NCI-H128 (cell line): ENCODE data around the gene GCH1.
"Not testable (repeated sequence)": the region's sequence is repeated elsewhere in the genome, so short reads cannot be mapped to it uniquely, and the experiment has no call there.

Experiments used
- DNase-seq: peaks from one replicate; lab custom pipeline; 2025; ENCODE audit not compliant: unreplicated experiment; lab: John Stamatoyannopoulos, UW

The GCH1 gene

DNA sequence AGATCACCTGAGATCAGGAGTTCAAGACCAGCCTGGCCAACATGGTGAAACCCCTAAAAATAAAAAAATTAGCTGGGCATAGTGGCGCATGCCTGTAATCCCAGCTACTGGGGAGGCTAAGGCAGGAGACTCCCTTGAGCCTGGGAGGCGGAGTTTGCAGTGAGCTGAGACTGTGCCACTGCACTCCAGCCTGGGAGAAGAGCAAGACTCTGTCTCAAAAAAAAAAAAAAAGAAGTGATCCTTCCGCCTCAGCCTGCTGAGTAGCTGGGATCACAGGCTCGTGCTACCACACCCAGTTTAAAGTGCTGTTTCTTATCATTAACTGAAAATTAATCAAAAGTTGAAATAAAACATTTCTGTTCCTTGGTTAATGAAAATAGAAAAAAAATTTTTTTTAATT lies 6.3 kb upstream of the GCH1 start:
- not testable (repeated sequence) for DNase-seq

DNA sequence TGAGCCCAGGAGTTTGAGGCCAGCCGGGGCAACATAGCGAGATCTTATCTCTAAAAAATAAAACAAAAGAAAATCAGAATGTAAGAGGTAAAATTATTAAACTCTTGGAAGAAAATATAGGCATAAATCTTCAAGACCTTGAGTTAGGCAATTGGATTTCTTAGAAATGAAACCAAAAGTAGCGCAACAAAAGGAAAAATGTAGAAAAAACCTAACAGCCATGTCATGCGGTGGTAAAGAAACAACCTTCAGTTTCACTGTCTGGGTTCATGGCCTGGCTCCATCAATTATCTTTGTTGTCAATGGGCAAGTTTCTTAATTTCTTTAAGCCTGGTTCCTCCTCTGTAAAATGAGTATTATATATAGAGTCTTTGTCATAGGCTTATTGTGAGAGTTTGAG lies 5.6 kb upstream of the GCH1 start:
- no peak for DNase-seq

DNA sequence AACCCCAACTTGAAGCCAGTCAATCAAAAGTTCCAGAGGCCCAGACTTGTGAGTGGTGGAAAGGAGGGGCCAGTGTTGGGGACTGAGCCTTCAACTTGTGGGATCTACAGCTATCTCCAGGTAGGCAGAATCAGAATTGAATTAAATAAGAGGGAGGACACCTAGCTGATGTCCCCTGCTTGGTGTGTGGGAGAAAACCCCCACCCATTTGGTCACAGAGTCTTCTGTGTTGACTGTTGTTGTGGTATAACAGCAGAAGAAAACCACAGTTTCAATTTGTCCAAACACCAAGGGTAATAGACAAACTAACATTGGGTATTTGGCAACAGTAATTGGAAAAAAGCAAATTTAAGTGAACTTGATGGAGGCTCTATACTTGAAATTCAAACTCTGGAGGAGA lies 3.4 kb upstream of the GCH1 start:
- no peak for DNase-seq

DNA sequence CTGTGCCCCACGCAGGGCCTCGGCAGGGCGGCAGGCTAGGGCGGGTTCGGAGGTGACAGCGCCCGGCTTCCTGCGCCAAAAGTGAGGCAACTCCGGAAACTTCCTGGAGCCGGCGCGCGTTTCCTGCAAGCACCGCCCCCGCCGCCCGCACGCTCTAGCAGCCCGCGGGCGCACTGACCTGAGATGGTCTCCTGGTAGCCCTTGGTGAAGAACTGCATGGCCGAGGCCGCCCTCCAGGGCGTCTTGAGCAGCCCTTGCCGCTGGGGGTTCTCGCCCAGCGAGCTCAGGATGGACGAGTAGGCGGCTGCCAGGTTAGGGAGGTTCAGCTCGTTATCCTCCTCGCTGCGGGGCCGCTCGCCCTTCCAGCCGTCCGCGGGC lies 494 bp downstream of the GCH1 start:
- DNase-seq, result no peak

DNA sequence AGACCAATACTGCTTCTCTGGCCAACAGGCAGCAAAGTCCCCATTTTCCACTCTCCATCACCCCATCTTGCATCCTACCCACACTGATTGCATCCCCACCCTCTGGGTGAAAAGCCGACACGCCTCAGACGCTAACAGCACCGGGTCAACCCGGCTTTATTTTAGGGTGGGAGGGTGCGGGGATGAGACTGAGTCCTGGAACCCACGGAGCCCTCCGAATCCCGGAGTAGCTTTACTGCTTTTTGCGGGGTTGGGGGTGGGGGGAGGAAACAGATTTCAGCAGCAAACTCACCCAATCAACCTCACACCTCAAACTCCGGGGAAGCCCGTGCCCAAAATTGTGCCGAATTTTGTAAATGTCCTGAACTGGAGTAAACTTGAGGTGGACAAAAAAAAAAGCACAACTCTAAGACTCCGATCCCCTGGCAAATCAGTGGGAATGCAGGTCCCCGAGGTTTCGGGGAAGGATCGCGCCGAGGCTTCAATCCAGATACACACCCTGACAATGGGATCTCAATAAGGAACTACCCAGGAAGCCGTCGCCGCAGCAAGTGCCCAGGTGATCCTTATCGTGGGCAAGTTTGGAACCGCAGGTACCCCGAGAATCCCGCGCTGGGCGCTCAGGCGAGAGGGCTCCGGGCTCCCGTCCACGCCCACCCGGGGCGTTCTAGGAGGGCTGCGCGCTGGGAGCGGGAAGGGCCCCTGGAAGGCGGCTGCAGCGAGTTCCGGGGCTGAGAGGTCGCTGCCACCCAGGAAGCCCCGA lies 1.1 kb downstream of the GCH1 start:
- no peak for DNase-seq

DNA sequence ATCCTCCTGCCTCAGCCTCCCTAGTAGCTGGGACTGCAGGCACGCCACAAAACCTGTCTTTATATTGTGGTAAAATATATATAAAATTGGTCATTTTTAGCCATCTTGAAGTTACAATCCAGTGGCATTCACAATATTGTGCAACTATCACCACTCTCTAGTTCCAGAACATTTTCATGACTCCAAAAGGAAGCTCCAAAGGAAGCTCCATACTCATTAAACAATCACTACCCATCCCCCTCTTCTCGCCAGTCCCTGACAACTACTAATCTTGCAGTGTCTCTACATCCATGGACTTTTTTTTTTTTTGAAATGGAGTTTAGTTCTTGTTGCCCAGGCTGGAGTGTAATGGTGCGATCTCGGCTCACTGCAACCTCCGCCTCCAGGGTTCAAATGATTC lies 3.1 kb downstream of the GCH1 start:
- DNase-seq, result no peak

DNA sequence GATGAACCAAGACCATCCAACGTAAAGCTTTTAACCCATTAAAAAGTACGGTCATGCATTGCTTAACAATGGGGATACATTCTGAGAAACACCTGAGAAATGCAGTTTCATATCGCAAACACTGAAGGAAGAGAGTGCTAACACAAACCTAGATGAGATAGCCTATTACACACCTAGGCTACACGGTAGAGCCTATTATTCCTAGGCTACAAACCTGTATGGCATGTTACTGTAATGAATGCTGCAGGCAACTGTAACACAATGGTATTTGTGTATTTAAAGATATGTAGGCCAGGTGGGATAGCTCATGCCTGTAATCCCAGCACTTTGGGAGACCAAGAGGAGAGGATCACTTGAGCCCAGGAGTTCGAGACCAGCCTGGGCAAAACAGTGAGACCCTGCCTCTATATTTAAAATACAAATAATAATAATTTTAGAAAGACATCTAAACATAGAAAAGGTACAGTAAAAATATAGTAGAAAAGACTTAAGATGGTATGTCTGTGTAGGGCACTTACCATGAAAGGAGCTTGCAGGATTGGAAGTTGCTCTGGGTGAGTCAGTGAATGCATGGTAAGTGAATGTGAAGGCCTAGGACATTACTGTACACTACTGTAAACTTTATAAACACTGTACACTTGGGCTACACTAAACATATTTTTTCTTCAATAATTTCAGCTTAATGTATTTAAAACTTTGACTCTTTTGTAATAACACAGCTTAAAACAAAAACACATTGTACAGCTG lies 4.6 kb downstream of the GCH1 start:
- not testable (repeated sequence) for DNase-seq

- no peak for DNase-seq
These were observed 6.9 kb downstream of the GCH1 start for GRCh38 chr14:54895683-54896082.

- DNase-seq, result no peak
These were observed 7.6 kb downstream of the GCH1 start for GRCh38 chr14:54894995-54895394.

- no peak for DNase-seq
These were observed 9.4 kb downstream of the GCH1 start for GRCh38 chr14:54893151-54893760.

DNA sequence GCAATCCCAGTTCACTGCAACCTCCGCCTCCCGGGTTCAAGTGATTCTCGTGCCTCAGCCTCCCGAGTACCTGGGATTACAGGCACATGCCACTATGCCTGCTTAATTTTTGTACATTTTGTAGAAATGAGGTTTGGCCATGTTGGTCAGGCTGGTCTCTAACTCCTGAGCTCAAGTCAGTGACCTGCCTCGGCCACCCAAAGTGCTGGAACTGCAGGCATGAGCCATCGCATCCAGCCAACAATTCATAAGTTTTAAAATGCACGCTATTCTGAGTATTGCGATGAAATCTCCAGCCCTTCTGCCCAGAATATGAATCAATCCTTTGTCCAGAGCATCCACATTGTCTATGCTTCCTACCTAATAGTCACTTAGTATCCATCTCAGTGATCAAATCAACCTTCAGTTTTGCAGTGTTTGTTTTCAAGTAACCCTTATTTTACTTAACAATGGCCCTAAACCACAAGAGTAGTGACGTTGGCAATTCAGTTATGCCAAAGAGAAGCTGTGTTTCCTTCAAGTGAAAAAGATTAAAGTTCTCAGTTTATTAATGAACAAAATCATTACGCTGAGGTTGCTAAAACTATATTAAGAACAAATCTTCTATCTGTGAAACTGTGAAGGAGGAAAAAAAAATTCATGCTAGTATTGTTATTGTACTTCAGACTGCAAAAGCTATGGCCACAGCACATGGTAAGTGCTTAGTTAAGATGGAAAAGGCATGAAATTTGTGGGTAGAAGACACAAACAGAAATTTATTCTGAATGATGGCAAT lies 11.0 kb downstream of the GCH1 start:
- DNase-seq, result no peak

DNA sequence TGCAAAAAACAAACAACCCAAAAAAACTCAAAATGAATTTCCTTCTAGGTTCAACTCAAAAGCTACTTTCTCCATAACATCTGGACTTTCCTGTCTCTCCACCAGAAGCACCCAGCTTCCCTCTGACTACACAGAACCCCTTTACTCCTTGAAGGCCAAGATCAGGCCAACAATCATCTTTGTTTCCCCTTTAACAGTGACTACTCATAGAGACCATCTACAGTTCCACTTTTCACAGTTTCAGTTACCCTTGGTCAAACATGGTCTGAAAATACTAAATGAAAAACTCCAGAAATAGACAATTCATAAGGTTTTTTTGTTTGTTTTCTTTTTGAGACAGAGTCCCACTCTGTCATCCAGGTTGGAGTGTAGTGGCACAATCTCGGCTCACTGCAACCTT lies 11.8 kb downstream of the GCH1 start:
- DNase-seq, result no peak

DNA sequence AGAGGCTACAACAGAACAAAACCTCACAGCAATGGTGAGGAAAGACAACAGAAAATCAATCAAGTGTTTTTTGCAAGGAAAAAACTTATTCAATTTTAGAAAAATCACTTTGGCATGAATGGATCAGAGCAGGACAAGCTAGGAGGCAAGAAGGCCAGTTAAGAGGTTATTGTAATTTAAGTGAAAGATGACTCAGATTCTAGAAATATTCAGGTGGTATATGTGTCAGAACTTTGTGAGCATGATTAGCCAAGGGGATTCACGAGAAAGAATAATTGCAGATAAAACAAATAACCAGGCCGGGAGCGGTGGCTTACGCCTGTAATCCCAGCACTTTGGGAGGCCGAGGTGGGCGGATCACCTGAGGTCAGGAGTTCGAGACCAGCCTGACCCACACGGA lies 12.7 kb downstream of the GCH1 start:
- no peak for DNase-seq

DNA sequence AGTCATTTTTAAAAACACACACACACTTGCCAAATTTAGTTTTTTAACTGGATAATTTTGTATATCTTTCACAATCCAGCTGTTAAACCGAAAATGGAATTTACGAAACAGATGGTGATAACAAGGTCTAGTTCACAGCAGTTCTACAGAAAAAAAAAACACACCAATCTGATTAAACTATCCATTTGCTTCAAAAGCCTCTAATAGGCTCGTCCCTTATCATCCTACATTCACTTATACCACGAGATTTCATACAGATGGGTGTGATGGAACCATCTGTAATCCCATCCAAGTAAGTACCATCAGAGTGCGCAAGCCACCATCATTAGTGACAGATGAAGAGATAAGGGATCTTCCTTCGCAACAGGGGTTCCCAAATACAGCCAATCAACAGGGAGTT lies 20.1 kb downstream of the GCH1 start:
- DNase-seq, result no peak

DNA sequence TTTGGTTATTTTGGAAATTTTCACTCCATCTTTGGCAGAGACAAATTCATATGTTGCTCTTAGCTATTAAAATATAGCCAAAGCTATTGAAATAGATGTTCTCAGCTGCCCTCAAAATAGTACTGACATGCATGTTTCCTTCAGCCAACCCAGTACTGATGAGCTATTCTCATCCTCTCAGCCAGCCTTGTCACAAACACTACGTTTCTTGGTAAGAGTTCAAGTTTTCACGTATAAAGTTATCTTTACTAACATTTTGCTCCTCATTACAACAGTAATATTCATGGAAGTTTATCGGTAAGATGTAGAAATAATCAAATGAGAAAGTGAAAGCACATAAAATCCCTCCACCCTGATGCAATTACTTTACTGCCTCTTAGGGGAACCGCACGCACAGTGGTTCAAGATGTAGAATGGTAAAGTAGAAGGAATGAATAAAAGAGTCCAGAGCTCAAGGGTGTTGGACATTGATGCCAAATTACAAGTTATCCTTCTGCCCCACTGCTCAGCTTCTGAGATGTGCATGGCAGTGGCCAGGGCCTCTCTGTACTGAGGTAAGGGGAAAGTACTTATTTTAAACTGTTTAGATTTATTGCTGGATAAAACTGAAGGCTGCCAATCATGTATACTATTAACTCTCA lies 20.7 kb downstream of the GCH1 start:
- no peak for DNase-seq

DNA sequence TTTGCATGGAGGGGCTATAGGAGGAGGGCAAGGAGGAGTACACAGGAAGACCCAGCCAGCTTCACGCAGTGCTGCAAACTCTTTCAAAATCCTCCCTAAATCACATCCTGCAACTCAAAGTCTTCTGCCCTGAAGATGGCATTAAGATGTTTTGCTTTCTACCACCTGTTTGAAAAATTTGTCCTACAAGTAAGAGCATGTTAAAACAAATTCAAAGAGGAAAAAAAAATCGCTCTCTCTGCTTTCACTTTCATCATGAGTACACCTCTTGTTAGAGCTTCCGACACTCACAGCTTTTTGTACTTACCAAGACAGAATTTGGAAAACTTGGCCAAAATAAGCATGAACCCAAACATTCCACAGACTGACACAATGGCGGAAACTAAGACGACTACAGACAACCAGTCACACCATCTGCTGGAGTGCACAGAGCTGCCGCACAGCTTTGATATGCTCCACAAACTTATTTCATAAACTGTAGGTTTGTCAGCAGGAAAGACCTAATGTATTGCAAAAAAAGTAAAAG lies 21.3 kb downstream of the GCH1 start:
- DNase-seq, result no peak

GRCh38 chr14:54877703-54878021 lies 25.0 kb downstream of the GCH1 start:
- DNase-seq, result no peak

- DNase-seq, result no peak
These were observed 25.5 kb downstream of the GCH1 start for GRCh38 chr14:54877015-54877702.

DNA sequence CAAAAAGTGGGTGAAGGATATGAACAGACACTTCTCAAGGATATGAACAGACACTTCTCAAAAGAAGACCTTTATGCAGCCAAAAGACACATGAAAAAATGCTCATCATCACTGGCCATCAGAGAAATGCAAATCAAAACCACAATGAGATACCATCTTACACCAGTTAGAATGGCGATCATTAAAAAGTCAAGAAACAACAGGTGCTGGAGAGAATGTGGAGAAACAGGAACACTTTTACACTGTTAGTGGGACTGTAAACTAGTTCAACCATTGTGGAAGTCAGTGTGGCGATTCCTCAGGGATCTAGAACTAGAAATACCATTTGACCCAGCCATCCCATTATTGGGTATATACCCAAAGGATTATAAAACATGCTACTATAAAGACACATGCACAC lies 27.0 kb downstream of the GCH1 start:
- DNase-seq, result not testable (repeated sequence)
